AG09309 (cell line): ENCODE results near the gene INTS4.
A peak's percentile ranks its signal among the peaks of the same experiment; 100 is the strongest.
"Not testable (repeated sequence)": the region's sequence is repeated elsewhere in the genome, so short reads cannot be mapped to it uniquely, and the experiment has no call there.

Source experiments
- DNase-seq: peaks from one replicate; pipeline ENCODE4 v3.0.0-alpha.2; 2010; ENCODE audit warnings: low read depth
- H3K4me3 ChIP-seq: 2 replicates; pipeline ENCODE4 v1.5.1; 2011; ENCODE audit warnings: mild to moderate bottlenecking, low read depth, low read length, moderate library complexity; ENCODE audit not compliant: control insufficient read depth
- TF ChIP-seq, protein P1 (sequence below): IDR thresholded peaks from 2 replicates; pipeline ENCODE4 v1.5.1; 2011; ENCODE audit warnings: mild to moderate bottlenecking, low read depth, low read length, inconsistent platforms; ENCODE audit not compliant: insufficient read depth, control insufficient read depth; ENCODE audit errors: missing control alignments

Gene INTS4

DNA sequence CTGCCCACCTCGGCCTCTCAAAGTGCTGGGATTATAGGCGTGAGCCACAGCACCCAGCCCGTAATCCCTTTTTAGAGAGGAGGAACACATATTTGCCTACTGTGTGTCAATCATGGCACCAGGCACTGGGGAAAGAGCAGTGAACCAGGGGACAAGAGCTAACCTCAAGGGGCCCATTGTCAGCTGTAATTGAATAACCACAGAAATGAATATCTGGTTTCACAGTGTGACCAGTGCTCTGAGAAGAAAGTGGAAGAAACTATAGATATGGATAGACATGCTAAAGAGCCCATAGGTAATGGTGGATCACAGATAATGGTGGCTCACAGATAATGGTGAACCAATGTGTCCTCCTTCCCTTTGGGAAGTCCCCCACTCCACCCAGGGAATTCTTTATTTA is 37.2 kb upstream of the INTS4 start:
- TF ChIP-seq, protein P1, sequence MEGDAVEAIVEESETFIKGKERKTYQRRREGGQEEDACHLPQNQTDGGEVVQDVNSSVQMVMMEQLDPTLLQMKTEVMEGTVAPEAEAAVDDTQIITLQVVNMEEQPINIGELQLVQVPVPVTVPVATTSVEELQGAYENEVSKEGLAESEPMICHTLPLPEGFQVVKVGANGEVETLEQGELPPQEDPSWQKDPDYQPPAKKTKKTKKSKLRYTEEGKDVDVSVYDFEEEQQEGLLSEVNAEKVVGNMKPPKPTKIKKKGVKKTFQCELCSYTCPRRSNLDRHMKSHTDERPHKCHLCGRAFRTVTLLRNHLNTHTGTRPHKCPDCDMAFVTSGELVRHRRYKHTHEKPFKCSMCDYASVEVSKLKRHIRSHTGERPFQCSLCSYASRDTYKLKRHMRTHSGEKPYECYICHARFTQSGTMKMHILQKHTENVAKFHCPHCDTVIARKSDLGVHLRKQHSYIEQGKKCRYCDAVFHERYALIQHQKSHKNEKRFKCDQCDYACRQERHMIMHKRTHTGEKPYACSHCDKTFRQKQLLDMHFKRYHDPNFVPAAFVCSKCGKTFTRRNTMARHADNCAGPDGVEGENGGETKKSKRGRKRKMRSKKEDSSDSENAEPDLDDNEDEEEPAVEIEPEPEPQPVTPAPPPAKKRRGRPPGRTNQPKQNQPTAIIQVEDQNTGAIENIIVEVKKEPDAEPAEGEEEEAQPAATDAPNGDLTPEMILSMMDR, result no peak
- DNase-seq, result no peak
- no peak overlapping the region for H3K4me3 ChIP-seq

DNA sequence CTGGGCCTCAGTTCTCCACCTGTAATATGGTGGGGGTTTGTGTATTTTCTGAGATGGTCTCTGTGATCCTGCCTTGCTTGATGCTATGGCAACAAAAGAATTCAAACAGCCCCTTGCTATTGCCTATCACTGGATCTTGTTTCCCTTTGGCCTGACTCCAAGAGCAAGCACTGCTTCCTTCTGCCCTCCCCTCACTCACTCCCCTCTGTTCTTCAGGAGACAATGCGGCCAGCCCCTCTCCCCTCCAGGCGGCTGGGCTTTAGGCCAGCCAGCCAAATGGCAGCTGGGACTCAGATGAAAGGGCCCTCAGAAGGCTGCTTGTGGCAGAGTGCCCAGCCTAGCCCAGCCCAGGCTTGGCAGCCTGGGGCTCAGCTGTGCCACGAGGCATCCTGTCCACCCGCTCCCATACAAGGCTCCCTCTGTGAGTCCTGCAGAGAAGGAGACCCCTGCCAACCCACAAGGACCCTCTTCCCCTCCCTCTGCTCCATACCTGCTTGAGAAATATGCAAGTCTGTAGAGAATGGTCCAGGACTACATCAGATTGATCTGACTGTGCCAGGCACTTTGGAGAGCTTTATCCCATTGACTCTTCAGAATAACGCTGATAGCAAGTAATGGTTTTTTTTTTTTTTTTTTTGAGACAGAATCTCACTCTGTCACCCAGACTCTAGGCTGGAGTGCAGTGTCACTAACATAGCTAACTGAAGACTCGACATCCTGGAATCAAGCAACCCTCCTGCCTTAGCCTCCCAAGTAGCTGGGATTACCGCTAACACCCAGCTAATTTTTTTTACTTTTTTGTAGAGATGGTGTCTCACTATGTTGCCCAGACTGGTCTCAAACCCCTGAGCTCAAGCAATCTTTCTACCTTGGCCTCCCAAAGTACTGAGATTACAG is 36.2 kb upstream of the INTS4 start:
- no peak for DNase-seq
- H3K4me3 ChIP-seq, result no peak overlapping the region
- TF ChIP-seq, protein P1, result no peak

DNA sequence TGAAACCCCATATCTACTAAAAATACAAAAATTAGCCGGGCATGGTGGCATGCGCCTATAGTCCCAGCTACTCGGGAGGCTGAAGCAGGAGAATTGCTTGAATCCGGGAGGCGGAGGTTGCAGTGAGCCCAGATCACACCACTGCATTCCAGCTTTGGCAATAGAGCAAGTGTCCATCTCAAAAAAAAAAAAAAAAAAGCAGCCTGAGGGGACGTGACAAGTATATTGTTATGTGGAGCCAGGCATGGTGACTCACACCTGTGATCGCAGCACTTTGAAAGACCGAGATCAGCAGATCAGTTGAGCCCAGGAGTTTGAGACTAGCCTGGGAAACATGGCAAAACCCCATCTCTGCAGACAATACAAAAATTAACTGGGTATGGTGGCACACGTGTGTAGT is 34.0 kb upstream of the INTS4 start:
- not testable (repeated sequence) for DNase-seq, H3K4me3 ChIP-seq

DNA sequence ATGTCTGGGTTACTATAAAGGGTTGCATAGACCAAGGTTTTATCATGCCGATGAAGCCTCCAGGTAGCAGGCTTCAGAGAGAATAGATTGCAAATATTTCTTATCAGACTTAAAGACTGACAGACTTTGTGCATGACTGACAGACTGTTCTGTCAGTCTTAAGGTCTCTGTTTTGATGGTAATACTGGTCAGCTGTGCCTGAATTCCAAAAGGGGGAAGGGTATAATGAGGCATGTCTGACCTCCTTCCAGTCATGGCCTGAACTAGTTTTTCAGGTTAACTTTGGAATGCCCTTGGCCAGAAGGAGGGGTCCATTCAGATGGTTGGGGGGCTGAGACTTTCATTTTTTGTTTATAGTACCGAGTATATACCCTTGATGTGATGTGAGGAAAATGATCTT is 33.3 kb upstream of the INTS4 start:
- no peak for DNase-seq
- TF ChIP-seq, protein P1, result no peak
- H3K4me3 ChIP-seq, result no peak overlapping the region

DNA sequence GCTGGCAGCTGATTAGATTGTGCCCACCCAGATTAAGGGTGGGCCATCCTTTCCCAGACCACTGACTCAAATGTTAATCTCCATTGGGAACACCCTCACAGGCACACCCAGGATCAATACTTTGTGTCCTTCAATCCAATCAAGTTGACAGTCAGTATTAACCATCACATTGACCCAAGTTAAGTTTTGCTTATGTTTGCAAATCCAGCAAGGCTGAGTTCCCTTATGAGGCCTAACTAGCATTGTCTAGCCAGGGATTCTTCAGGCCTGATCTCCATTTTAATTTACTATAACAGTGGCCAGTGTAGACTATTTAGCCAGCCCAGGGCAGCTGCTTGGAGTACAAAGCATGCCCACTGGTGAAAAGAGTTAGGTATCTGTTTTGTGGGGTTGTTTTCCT is 30.9 kb upstream of the INTS4 start:
- DNase-seq, result no peak
- TF ChIP-seq, protein P1, result no peak

DNA sequence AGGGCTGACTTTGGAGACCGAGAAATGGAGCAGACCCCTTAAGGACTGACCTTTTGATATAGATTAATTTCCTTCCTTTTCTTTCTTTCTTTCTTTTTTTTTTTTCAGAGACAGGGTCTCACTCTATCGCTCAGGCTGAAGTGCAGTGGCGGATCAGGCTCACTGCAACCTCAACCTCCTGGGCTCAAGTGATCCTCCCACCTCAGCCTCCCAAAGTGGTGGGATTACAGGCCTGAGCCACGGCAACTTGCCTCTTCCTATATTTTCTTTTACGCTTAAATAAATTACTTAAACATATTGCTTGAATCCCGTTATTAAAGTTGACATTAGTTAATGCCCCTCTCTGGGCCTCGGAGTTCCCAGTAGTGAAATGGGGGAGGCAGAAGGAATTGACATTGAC is 29.0 kb upstream of the INTS4 start:
- H3K4me3 ChIP-seq, result peak overlapping the region; percentile 45
- TF ChIP-seq, protein P1, result no peak
- no peak for DNase-seq

More for the DNA sequence above, 30.9 kb upstream of the INTS4 start:
- H3K4me3 ChIP-seq, result no peak overlapping the region
